ENCODE results near the gene MYOG.

MYOG gene

GRCh38 chr1:203090421-203091198, 4.8 kb upstream of the MYOG start:
- DNase-seq (ENCODE audit: low spot score), result no peak

- no peak for DNase-seq (ENCODE audit: low spot score)
These were observed 3.8 kb upstream of the MYOG start for GRCh38 chr1:203089651-203090045.

GRCh38 chr1:203089001-203089650, 3.3 kb upstream of the MYOG start:
- DNase-seq (ENCODE audit: low spot score), result no peak

- DNase-seq (ENCODE audit: low spot score), result no peak
These were observed 2.6 kb upstream of the MYOG start for GRCh38 chr1:203088441-203088840.

GRCh38 chr1:203086992-203087763, 1.4 kb upstream of the MYOG start:
- DNase-seq (ENCODE audit: low spot score), result no peak

GRCh38 chr1:203084588-203085527, 954 bp downstream of the MYOG start:
- DNase-seq (ENCODE audit: low spot score), result peak; percentile 48

- DNase-seq (ENCODE audit: low spot score), result no peak
These were observed 2.3 kb downstream of the MYOG start for GRCh38 chr1:203083463-203083921.

GRCh38 chr1:203082571-203083462, 3.0 kb downstream of the MYOG start:
- DNase-seq (ENCODE audit: low spot score), result no peak

- DNase-seq (ENCODE audit: low spot score), result no peak
These were observed 3.6 kb downstream of the MYOG start for GRCh38 chr1:203082231-203082505.

- DNase-seq (ENCODE audit: low spot score), result no peak
These were observed 4.2 kb downstream of the MYOG start for GRCh38 chr1:203081465-203082230.

- no peak for DNase-seq (ENCODE audit: low spot score)
These were observed 5.4 kb downstream of the MYOG start for GRCh38 chr1:203080456-203080855.

- no peak for DNase-seq (ENCODE audit: low spot score)
These were observed 7.3 kb downstream of the MYOG start for GRCh38 chr1:203078478-203078877.

- no peak for DNase-seq (ENCODE audit: low spot score)
These were observed 7.9 kb downstream of the MYOG start for GRCh38 chr1:203077956-203078355.

- DNase-seq (ENCODE audit: low spot score), result no peak
These were observed 8.4 kb downstream of the MYOG start for GRCh38 chr1:203077367-203077766.

- no peak for DNase-seq (ENCODE audit: low spot score)
These were observed 9.7 kb downstream of the MYOG start for GRCh38 chr1:203076031-203076511.

GRCh38 chr1:203075236-203076030, 10.4 kb downstream of the MYOG start:
- DNase-seq (ENCODE audit: low spot score), result no peak

GRCh38 chr1:203074610-203075009, 11.2 kb downstream of the MYOG start:
- DNase-seq (ENCODE audit: low spot score), result no peak

- DNase-seq (ENCODE audit: low spot score), result no peak
These were observed 12.3 kb downstream of the MYOG start for GRCh38 chr1:203073469-203073868.

GRCh38 chr1:203072911-203073310, 12.9 kb downstream of the MYOG start:
- DNase-seq (ENCODE audit: low spot score), result peak; percentile 40
